RCC 7860 (cell line): ENCODE measurements around the gene TBC1D13.

Experiments used
- DNase-seq: peaks from one replicate; pipeline ENCODE4 v3.0.0-alpha.2; 2015; ENCODE audit warnings: low spot score
- FAIRE-seq: peaks from 2 replicates; lab custom pipeline; 2012; peaks lifted over from hg19 to GRCh38; lab: Jason Lieb, UNC

The TBC1D13 gene

DNA sequence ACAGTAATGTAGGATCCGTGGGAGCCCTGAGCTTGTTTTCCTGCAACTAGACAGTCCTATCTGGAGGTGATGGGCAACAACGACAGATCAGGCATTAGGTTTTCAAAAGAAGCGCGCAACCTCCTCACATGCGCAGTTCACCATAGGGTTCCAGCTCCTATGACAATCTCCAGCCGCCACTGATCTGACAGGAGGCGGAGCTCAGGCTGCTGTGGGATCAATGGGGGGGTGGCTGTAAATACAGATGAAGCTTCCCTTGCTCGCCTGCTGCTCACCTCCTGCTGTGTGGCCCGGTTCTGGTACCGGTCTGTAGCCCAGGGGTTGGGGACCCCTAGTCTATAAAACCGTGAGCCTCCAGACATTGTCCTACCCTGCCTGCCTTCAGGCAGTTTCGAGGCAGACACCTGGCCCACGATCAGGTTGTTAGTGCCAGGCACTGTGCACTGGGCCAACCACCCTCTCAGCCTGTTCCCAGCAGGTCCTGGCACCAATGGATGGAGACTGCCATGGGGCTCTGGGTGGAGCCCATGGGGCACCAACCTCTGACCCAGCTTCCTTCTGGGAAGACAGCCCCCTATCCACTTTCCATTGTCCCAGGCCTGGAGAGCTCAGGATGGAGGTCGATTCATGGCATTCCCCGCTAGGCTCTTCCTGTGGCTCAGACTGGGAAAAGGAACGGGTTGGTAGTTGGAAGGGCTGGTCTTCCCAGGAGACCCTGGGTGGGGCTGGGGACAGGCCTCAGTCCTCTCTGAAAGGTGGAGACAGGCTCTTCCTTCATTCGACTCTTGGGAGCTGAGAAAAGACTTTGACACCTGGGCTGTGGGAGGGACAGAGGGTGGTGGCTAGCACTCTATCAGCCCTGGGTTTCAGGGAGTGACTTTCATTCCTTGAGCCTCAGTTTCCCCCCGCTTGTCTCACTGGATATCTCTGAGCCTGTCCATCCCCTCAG, 32.9 kb downstream of the TBC1D13 start:
- no peak for DNase-seq
- no peak for FAIRE-seq

DNA sequence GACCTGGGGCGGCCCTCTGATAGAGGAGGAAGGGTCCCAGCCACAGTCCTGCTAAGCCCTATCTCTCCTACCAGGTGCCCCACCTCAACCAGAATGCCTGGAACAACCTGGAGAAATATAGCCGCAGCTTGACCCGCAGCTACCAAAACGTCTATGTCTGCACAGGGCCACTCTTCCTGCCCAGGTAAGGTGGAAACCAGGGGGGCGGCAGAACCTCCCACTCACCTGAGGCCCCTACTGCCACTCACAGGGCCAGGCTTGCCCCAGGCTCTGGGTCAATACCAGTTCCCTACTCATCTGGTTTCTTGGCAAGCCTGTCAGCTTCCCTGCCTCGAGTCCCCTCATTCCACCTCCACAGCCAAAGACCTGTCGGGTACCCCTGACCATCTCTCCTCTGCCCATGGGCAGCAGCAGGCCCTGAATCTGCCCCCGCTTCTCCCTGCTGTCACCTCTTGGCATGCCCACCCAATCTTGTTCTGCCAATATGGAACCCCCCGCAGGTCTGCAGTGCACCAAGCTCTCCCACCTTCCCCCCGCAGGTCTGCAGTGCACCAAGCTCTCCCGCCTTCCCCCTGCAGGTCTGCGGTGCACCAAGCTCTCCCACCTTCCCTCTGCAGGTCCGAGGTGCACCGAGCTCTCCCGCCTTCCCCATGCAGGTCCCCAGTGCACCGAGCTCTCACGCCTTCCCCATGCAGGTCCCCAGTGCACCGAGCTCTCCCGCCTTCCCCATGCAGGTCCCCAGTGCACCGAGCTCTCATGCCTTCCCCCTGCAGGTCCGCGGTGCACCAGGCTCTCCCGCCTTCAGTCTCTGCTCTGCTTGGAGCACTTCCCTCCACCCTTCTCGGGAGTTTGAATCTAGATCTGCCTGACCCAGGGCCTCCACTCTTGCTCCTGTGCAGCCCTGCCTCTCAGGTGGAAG, 33.9 kb downstream of the TBC1D13 start:
- no peak for FAIRE-seq
- no peak for DNase-seq

DNA sequence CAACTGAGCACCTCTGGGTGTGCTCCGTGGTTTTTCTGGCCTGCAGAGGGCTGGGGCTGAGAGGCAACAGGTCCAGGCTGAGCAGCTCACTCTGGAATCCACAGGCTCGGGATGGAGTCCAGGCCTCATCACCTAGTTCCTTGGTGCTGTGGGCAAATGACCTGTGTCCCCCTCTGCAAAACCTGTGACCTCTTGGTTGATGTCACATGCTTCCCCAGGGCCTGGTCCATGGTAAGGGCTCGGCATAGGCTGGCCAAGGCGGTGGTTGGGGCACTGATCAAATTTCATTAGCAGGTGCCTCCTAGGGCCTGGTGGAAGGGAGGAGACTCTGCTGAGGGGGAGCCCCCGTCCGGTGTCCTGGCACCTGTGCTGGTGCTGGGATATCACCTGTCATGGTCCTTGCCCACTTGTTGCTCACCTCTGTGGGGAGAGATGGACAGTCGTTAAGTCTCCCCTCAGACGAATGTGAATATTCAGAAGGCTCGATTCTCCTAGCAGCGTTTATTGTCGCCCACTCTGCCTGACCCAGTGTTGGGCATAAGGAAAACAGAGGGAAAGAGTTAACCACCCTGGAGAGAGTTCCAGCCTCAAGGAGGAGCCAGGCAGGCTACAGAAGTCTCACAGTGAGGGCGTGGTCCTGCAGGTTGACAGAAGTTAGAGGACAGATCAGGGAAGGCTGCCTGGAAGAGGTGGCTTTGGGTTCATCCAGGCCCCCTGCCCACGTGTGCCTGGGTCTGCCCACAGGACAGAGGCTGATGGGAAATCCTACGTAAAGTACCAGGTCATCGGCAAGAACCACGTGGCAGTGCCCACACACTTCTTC, 34.7 kb downstream of the TBC1D13 start:
- DNase-seq, result no peak
- FAIRE-seq, result no peak

GRCh38 chr9:128822407-128823042, 35.5 kb downstream of the TBC1D13 start:
- DNase-seq (no peak), FAIRE-seq (no peak)

- FAIRE-seq, result no peak
- no peak for DNase-seq
These were observed 36.4 kb downstream of the TBC1D13 start for GRCh38 chr9:128823362-128823902.

DNA sequence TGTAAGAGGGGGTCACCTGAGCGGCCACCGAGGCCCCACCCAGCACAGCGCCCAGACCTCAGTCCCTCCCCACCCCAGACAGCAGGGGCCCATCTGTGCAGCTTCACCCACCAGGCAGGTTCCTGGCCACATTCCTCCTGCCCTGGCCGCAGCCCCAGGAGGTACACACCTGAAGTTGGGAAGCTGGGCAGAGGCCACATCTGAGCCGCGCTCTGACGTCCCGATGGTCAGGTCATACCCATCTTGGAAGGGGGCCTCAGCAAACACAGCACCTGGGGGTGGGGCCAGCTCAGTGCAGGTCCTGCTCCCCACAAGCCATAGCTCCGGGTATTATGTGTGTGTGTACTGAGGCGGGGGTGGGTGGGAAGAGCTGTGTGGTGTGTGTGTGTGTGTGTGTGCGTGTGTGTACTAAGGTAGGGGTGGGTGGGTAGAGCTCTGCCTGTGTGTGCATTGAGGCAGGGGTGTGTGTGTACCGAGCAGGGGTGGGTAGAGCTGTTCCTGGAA, 36.9 kb downstream of the TBC1D13 start:
- no peak for FAIRE-seq
- no peak for DNase-seq

- FAIRE-seq (no peak), DNase-seq (no peak)
These were observed 37.9 kb downstream of the TBC1D13 start for GRCh38 chr9:128824911-128825310.

DNA sequence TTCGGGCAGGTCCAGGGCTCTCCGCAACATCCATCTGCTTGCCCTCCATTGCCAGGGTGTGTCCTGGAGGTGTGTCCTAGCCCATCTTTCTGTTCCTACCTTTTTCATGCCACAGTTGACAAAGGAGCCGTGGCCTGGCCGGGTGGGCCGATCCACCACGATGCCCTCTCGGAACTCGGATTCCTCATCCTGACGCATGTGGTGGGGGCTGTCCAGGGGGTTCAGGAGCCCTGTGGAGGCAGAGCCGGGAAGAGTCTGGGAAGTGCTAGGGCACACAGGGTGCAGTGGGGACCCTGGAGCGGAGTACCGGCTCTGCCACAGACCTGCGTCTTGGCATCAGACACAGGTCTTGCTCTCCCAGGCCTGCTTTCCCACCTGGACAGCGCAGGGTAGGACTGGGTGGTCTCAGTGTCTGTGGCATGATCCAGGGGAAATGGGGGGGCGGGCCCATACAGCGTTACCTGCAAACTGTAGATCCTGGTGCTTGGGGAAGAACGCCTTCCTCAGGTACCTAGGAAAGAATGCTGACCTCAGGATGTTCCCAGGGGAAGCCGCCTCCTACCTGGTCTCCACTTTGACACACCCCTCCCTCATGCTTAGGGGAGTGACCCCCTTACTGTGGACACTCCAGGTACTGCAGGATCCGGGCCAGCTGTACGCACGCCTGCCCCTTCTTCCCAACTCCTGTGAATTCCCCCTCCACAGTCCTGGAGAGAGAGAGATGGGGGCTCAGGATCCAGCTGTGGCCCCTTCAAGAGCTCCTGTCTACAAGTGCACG, 39.1 kb downstream of the TBC1D13 start:
- no peak for DNase-seq
- FAIRE-seq, result no peak

- FAIRE-seq, result no peak
These were observed 41.2 kb downstream of the TBC1D13 start for GRCh38 chr9:128828267-128828666.

DNA sequence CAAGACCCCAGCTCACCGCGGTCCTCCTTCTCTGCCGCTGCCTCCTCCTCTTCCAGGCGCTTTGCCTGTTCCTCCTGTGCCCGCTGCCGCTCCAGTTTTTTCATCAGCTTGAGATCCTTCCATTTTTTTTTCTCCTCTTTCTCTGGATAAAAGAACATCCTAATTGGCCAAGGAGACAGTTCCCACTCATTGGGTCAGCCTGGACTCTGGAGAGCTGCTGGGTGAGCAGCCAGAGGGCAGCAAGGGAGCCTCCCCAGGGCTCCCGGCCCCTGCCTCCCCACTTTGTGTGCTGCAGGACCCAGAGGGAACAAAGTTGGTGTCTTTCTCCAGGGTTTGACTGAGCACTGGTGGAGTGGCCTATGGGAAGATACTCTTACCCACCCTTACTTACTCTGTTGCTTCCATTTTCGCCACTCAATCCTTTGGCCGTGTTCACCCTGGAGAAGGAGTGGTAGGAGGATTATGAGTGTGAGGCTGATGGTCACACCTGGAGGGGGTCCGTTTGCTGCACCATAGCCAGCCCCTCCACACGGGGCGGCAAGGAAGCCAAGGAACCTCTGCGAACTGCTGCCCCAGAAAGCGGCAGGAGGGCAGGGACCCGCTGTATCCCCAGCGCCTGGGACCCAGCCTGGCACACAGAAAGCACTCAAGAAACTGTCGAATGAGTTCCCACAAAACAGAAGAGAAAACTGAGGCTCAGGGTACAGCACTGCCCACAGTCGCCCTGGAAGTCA, 41.8 kb downstream of the TBC1D13 start:
- no peak for FAIRE-seq

More at GRCh38 chr9:128828267-128828666, 41.2 kb downstream of the TBC1D13 start:
- no peak for DNase-seq

DNA sequence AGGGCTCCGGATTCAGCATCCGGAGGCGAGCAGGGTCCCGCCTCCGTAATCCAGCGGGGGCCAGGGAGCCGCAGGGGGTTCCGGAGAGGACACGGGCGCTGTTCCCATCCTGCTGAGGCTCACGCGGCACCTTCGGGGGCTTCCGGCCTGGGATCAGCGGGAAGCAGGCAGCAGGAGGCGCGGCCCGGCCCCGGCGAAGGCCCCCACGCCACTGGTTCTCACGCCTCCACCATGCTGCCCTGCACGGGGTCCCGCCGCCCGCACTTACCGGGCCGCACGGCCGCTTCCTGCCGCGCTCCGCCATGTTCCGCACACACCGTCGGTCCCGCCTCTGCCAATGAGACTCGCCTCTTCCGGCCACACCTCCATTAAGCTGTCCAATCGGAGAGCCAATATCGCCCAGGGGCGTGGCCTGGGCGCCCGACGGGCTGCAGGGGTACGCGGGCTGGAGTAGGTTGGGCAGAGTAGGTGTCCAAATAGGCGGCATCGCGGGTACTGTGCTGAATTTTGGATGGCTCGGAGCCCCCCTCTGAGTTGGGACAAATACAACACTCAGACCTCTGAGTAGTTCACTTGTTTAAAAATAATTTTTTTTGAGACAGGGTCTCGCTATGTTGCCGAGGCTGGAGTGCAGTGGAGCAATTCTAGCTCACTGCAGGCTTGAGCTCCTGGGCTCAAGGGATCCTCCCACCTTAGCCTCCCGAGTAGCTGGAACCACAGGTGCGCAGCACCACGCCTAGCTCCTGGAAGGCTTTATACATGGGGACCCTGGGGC, 42.6 kb downstream of the TBC1D13 start, which contains the start of gene SPOUT1:
Gene SPOUT1 (minus strand): TSS at position 318 of the 775 bp plus-strand sequence. CDS start 14 bp downstream, at position 304.
- FAIRE-seq, result peak; percentile 60

More for the DNA sequence above, 41.8 kb downstream of the TBC1D13 start:
- no peak for DNase-seq

DNA sequence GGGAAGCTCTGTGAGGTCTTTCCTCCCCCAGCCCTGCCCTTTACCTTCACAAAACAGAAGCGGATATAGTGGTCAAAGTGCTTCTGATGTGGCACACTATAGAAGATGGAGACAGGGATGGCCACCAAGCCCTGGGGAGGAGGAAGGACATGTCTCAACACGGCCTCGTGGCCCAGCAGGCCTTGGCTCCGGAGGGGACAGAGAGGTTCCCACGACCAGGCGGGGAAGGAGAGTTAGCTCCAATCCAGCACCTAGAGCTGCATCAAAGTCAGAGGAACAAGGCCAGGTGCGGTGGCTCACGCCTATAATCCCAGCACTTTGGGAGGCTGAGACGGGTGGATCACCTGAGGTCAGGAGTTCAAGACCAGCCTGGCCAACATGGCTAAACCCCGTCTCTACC, 46.6 kb downstream of the TBC1D13 start:
- FAIRE-seq (no peak), DNase-seq (no peak)

More for the DNA sequence above, 42.6 kb downstream of the TBC1D13 start, which contains the start of gene SPOUT1:
- peak; percentile 88 for DNase-seq

GRCh38 chr9:128835246-128836210, 48.5 kb downstream of the TBC1D13 start:
- no peak for DNase-seq
- FAIRE-seq, result no peak

DNA sequence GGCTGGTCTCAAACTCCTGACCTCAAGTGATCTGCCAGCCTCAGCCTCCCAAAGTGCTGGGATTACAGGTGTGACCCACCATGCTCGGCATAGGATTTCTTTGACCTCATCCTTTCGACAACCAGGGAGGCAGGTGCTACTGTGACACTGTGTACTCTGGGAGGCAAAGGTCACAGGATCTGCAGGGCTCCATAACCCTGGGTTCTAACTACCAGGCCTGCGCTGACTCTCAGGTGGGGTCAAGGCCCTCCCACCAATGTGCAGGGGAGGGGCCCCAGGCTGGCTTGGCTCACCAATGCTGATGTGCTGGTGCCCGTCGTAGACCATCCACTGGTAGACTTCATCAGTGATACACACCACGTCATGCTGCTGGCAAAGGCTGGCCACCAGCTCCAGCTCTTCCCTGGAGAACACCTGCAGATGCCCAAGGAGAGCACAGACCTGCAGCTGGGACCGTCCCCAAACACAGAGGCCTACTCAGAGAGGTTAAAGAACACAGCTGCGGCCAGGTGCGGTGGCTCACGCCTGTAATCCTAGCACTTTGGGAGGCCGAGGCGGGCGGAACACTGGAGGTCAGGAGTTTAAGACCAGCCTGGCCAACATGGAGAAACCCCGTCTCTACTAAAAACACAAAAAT, 49.6 kb downstream of the TBC1D13 start:
- FAIRE-seq, result no peak

GRCh38 chr9:128838338-128838737, 51.3 kb downstream of the TBC1D13 start:
- DNase-seq (no peak), FAIRE-seq (no peak)

More for the DNA sequence above, 49.6 kb downstream of the TBC1D13 start:
- no peak for DNase-seq

DNA sequence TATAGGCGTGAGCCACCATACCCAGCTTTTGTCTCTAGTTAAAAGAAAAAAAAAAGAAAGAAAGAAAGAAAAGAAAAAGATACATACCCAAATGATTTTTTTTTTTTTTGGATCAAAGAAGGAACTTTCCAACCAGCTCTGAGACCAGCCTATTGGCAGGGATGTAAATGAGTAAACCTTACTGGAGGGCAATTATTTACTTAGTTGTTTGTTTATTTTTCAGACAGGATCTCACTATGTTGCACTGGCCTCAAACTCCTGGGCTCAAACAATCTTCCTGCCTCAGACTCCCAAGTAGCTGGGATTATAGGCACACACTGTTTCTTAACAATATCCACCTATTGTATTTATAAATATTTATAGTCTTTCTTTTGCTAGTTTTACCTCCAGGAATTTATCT, 53.5 kb downstream of the TBC1D13 start:
- FAIRE-seq (no peak), DNase-seq (no peak)
